HepG2 (cell line): ENCODE data around the gene VGF. TPM values are rescaled to one million over a fixed set of nuclear protein-coding genes. Genes with fewer than 3 reads are reported as not detected.

ENCODE experiments used
- ADNP ChIP-seq: sonication (generic); formaldehyde crosslinking; IDR thresholded peaks from 2 replicates; pipeline ENCODE4 v1.4.0; 2020; ENCODE audit warnings: missing genetic modification reagents
- DMAP1 ChIP-seq: IDR thresholded peaks from 2 replicates; pipeline ENCODE4 v1.6.1; 2016
- ESRRA ChIP-seq: sonication (generic); formaldehyde crosslinking; IDR thresholded peaks from 2 replicates; pipeline ENCODE4 v1.5.1; 2020; ENCODE audit warnings: mild to moderate bottlenecking, low read depth, missing genetic modification reagents
- ETV5 ChIP-seq: IDR thresholded peaks from 2 replicates; pipeline ENCODE4 v1.6.1; 2018; ENCODE audit warnings: missing biosample characterization, missing genetic modification reagents, inconsistent platforms, borderline replicate concordance
- GATA4 ChIP-seq: sonication (generic); IDR thresholded peaks from 2 replicates; pipeline ENCODE4 v1.6.1; 2016; ENCODE audit warnings: antibody characterized with exemption, low read depth, borderline replicate concordance
- HNF4G ChIP-seq, 2 experiments: sonication (generic) in 1 of 2; formaldehyde crosslinking in 1 of 2; IDR thresholded peaks; 2 replicates each; pipeline versions ENCODE4 v1.4.0 to v1.6.1; 2011 to 2020; ENCODE audit warnings: borderline replicate concordance in 2 of 2, low read depth in 2 of 2, mild to moderate bottlenecking in 2 of 2, low read length in 1 of 2, missing genetic modification reagents in 1 of 2, moderate library complexity in 1 of 2
- JARID2 ChIP-seq: sonication (generic); formaldehyde crosslinking; IDR thresholded peaks from 2 replicates; pipeline ENCODE4 v1.8.1; 2023; ENCODE audit warnings: missing genetic modification reagents, inconsistent platforms; ENCODE audit not compliant: insufficient replicate concordance
- KLF11 ChIP-seq: IDR thresholded peaks from 2 replicates; pipeline ENCODE4 v1.6.1; 2016; ENCODE audit warnings: missing compliant biosample characterization
- NCOA2 ChIP-seq: sonication (generic); formaldehyde crosslinking; IDR thresholded peaks from 2 replicates; pipeline ENCODE4 v1.8.0; 2022; ENCODE audit warnings: inconsistent platforms
- NFIB ChIP-seq: sonication (generic); formaldehyde crosslinking; IDR thresholded peaks from 2 replicates; pipeline ENCODE4 v1.9.0; 2021; ENCODE audit warnings: missing genetic modification reagents, mild to moderate bottlenecking, borderline replicate concordance
- RAD21 ChIP-seq: fragments of 450-650 bp; formaldehyde crosslinking; IDR thresholded peaks from 2 replicates; pipeline ENCODE4 v1.5.0; 2020; ENCODE audit warnings: mild to moderate bottlenecking
- RARG ChIP-seq: sonication (generic); formaldehyde crosslinking; IDR thresholded peaks from 2 replicates; pipeline ENCODE4 v1.4.0; 2020; ENCODE audit warnings: low read depth, mild to moderate bottlenecking, missing genetic modification reagents
- SRF ChIP-seq: IDR thresholded peaks from 2 replicates; pipeline ENCODE4 v1.6.1; 2011; ENCODE audit warnings: mild to moderate bottlenecking, low read depth, low read length, moderate library complexity
- ZC3H4 ChIP-seq: sonication (generic); formaldehyde crosslinking; IDR thresholded peaks from 2 replicates; pipeline ENCODE4 v1.4.0; 2020; ENCODE audit warnings: missing genetic modification reagents, borderline replicate concordance
- ZNF329 ChIP-seq: sonication (generic); formaldehyde crosslinking; IDR thresholded peaks from 2 replicates; pipeline ENCODE4 v1.9.0; 2021; ENCODE audit warnings: low read depth, mild to moderate bottlenecking, missing genetic modification reagents
- ZNF552 ChIP-seq: sonication (generic); formaldehyde crosslinking; IDR thresholded peaks from 2 replicates; pipeline ENCODE4 v1.9.0; 2022; ENCODE audit warnings: missing genetic modification reagents, mild to moderate bottlenecking, borderline replicate concordance
- ZNF576 ChIP-seq: sonication (generic); formaldehyde crosslinking; IDR thresholded peaks from 2 replicates; pipeline ENCODE4 v1.4.0; 2020; ENCODE audit warnings: mild to moderate bottlenecking, missing genetic modification reagents
- ZNF646 ChIP-seq: sonication (generic); formaldehyde crosslinking; IDR thresholded peaks from 2 replicates; pipeline ENCODE4 v1.9.0; 2021; ENCODE audit warnings: mild to moderate bottlenecking, missing genetic modification reagents
- ZNF777 ChIP-seq: sonication (generic); formaldehyde crosslinking; IDR thresholded peaks from 2 replicates; pipeline ENCODE4 v1.4.0; 2020; ENCODE audit warnings: missing genetic modification reagents
- polyA plus RNA-seq, 8 experiments: library from polyadenylated mRNA; depleted of rRNA in 3 of 8; stranded (reverse) in 7 of 8; unstranded in 1 of 8; fragments of >200 nt; fragmentation: Illumina TruSeq in 4 of 8; extraction: Trizol in 4 of 8; gene quantifications; 2 replicates each; pipeline versions ENCODE4 v1.2.1 to v1.2.3, GENCODE V29; 2011 to 2016; ENCODE audit warnings: low read depth in 4 of 8, missing spikeins in 1 of 8, mixed read lengths in 1 of 8; ENCODE audit not compliant: insufficient read depth in 1 of 8
- total RNA-seq, 5 experiments: library from RNA; depleted of rRNA; stranded (reverse); fragments of >200 nt; fragmentation: Illumina TruSeq; extraction: Trizol; gene quantifications; 2 replicates each; pipeline ENCODE4 v1.2.3, GENCODE V29; 2016; ENCODE audit warnings: low read depth in 1 of 5
- TF ChIP-seq, protein P1 (sequence below): sonication (generic); formaldehyde crosslinking; conservative IDR thresholded peaks from 2 replicates; pipeline ENCODE4 v1.8.1; 2023; ENCODE audit warnings: missing genetic modification reagents
- TF ChIP-seq, protein P2 (sequence below): sonication (generic); formaldehyde crosslinking; IDR thresholded peaks from 2 replicates; pipeline ENCODE4 v1.4.0; 2020; ENCODE audit warnings: mild to moderate bottlenecking, low read depth, missing genetic modification reagents

The VGF gene
- total and polyA plus RNA-seq, 2 of the 13 experiments (the other 11 are each of a cell fraction or from before 2014, with no cell fraction given): 0.12 to 0.46 TPM

DNA sequence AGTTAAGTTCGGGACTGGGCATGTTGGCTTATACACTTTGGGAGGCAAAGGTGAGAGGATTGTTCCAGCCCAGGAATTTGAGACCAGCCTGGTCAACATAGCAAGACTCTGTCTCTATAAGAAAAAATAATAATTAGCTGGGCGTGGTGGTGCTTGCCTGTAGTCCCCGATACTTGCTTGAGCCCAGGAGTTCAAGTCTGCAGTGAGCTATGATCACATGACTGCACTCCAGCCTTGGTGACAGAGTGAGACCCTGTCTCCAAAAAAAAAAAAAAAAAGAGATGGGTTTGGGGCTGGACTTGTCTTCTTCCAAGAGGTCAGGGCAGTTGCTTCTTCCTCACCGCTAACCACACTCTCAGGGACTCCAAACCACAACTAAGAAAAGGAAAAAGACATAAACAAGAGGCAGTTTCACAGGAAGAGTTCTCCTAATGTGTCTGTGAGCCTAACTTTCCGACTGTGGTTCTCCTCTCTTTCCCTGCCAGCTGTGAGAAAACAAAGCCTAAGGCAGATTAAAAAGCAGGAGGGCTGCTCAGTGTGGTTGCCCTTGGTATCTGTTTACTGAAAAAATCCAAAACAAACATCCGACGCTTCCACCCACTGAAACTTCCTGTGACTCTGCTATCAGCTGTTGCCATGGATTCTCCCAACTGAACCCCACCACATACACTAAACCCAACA is 40.9 kb downstream of the VGF start (continued):
- TF ChIP-seq HNF4G (IDR thresholded peaks at IDR 0.05; ENCODE audit: borderline replicate concordance, low read depth, low read length) (no peak), HNF4G (CRISPR knock-in tag; IDR thresholded peaks at IDR 0.05; ENCODE audit: borderline replicate concordance, low read depth) (no peak), RAD21 (CRISPR knock-in tag) (no peak), ZNF552 (no peak), ETV5 (CRISPR knock-in tag) (peak; percentile 96), ZC3H4 (CRISPR knock-in tag) (no peak), GATA4 (no peak), NFIB (CRISPR knock-in tag) (no peak), RARG (no peak), ESRRA (CRISPR knock-in tag) (no peak), ADNP (CRISPR knock-in tag) (no peak), ZNF329 (CRISPR knock-in tag) (no peak), SRF (no peak), JARID2 (no peak), ZNF777 (CRISPR knock-in tag) (no peak), DMAP1 (CRISPR knock-in tag) (no peak), NCOA2 (peak; percentile 78), KLF11 (CRISPR knock-in tag) (no peak), ZNF576 (CRISPR knock-in tag) (no peak), ZNF646 (CRISPR knock-in tag) (no peak)
- TF ChIP-seq, protein P1, sequence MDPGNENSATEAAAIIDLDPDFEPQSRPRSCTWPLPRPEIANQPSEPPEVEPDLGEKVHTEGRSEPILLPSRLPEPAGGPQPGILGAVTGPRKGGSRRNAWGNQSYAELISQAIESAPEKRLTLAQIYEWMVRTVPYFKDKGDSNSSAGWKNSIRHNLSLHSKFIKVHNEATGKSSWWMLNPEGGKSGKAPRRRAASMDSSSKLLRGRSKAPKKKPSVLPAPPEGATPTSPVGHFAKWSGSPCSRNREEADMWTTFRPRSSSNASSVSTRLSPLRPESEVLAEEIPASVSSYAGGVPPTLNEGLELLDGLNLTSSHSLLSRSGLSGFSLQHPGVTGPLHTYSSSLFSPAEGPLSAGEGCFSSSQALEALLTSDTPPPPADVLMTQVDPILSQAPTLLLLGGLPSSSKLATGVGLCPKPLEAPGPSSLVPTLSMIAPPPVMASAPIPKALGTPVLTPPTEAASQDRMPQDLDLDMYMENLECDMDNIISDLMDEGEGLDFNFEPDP (CRISPR knock-in tag): no peak
- TF ChIP-seq, protein P2, sequence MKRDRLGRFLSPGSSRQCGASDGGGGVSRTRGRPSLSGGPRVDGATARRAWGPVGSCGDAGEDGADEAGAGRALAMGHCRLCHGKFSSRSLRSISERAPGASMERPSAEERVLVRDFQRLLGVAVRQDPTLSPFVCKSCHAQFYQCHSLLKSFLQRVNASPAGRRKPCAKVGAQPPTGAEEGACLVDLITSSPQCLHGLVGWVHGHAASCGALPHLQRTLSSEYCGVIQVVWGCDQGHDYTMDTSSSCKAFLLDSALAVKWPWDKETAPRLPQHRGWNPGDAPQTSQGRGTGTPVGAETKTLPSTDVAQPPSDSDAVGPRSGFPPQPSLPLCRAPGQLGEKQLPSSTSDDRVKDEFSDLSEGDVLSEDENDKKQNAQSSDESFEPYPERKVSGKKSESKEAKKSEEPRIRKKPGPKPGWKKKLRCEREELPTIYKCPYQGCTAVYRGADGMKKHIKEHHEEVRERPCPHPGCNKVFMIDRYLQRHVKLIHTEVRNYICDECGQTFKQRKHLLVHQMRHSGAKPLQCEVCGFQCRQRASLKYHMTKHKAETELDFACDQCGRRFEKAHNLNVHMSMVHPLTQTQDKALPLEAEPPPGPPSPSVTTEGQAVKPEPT (CRISPR knock-in tag): no peak
